ENCODE data around the gene FAM3B. TPM values are rescaled to one million over a fixed set of nuclear protein-coding genes. Genes with fewer than 3 reads are reported as not detected.

The FAM3B gene
- total RNA-seq, 5 donors from 2014 or later (not counting 1 experiment from before 2014, with no cell fraction given) = not detected

GRCh38 chr21:41398251-41398650, 81.7 kb downstream of the FAM3B start:
- H3K9me3 ChIP-seq = no peaks in the 10 kb centered on the region

GRCh38 chr21:41398831-41399230, 82.2 kb downstream of the FAM3B start:
- Histone ChIP-seq H3K4me1 (ENCODE audit: control insufficient read depth in 1 of 2, extremely low read depth in 1 of 2, insufficient read depth in 2 of 2, low read length in 2 of 2) (no peaks in the 10 kb centered on the region), H3K4me3 (ENCODE audit: control insufficient read depth in 1 of 2, extremely low read depth in 1 of 2, low read length in 1 of 2) (no peak overlapping the region), H3K27ac (ENCODE audit: low read length) (no peak overlapping the region), H3K27me3 (replicated peaks in 1 of 2; ENCODE audit: control insufficient read depth in 2 of 2, extremely low read depth in 1 of 2, insufficient read depth in 2 of 2, low read length in 1 of 2) (no peaks in the 10 kb centered on the region), H3K36me3 (ENCODE audit: control insufficient read depth in 2 of 2, extremely low read depth in 1 of 2, insufficient read depth in 1 of 2, low read length in 1 of 2) (peaks cover 19 to 68% of the 10 kb centered on the region in 2 donors), H3K9me3 (no peaks in the 10 kb centered on the region)
- Mint-ChIP-seq H3K4me3 (no peak overlapping the region), H3K36me3 (peaks cover 85% of the 10 kb centered on the region), H3K9me3 (no peaks in the 10 kb centered on the region), H3K4me1 (peaks cover 0 to 10% (median 0%) of the 10 kb centered on the region in 3 donors), H3K27me3 (no peaks in the 10 kb centered on the region), H3K27ac (no peak overlapping the region)
- ChIA-PET POLR2A (no interaction called here), CTCF (no interaction called here)
- ATAC-seq (replicated peaks in 1 of 4) (no peak), DNase-seq (no peak)
- 96% methylated on average over 11 of the region's 16 CpGs for WGBS (ENCODE audit: insufficient coverage)

More at GRCh38 chr21:41398251-41398650, 81.7 kb downstream of the FAM3B start:
- Mint-ChIP-seq H3K36me3 (peaks cover 86% of the 10 kb centered on the region), H3K4me1 (peaks cover 0 to 13% (median 0%) of the 10 kb centered on the region in 3 donors), H3K27me3 (no peaks in the 10 kb centered on the region), H3K9me3 (no peaks in the 10 kb centered on the region), H3K4me3 (no peak overlapping the region), H3K27ac (no peak overlapping the region)
- ChIA-PET POLR2A (no interaction called here), CTCF (no interaction called here)
- Histone ChIP-seq H3K27ac (ENCODE audit: low read length) (no peak overlapping the region), H3K36me3 (ENCODE audit: control insufficient read depth in 2 of 2, extremely low read depth in 1 of 2, insufficient read depth in 1 of 2, low read length in 1 of 2) (peaks cover 19 to 64% of the 10 kb centered on the region in 2 donors), H3K4me1 (ENCODE audit: control insufficient read depth in 1 of 2, extremely low read depth in 1 of 2, insufficient read depth in 2 of 2, low read length in 2 of 2) (no peaks in the 10 kb centered on the region), H3K4me3 (ENCODE audit: control insufficient read depth in 1 of 2, extremely low read depth in 1 of 2, low read length in 1 of 2) (no peak overlapping the region), H3K27me3 (replicated peaks in 1 of 2; ENCODE audit: control insufficient read depth in 2 of 2, extremely low read depth in 1 of 2, insufficient read depth in 2 of 2, low read length in 1 of 2) (no peaks in the 10 kb centered on the region)
- no peak for ATAC-seq (replicated peaks in 1 of 4)
- WGBS (ENCODE audit: insufficient coverage) = 100% methylated on average over 3 of the region's 4 CpGs
- DNase-seq = no peak

DNA sequence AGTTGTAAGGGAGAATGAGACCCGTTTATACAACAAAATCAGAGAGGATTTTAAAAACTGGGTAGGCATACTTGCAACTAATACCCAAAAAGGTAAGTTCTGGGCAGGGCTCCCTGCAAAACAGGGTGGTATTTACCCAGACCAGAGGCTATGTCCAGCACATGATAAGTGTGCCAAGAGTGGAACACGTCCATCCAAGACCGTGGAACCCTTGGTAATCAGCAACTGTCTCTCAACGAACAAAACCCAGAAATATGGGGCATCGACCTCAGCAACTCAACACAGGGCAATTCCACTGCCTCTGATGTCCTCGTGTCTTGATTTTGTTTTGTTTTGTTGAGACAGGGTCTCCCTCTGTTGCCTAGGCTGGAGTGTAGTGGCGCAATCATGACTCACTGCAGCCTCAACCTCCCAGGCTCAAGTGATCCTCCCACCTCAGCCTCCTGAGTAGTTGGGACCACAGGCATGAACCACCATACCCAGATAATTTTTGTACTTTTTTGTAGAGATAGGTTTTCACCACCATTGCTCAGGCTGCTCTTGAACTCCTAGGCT, 82.7 kb downstream of the FAM3B start:
- WGBS (ENCODE audit: insufficient coverage) = 86% methylated on average over 4 of the region's 7 CpGs
- POLR2A ChIA-PET = no interaction called here
- no peaks in the 10 kb centered on the region for H3K27me3 Mint-ChIP-seq
- Histone ChIP-seq H3K4me1 (ENCODE audit: control insufficient read depth in 1 of 2, extremely low read depth in 1 of 2, insufficient read depth in 2 of 2, low read length in 2 of 2) (no peaks in the 10 kb centered on the region), H3K4me3 (ENCODE audit: control insufficient read depth in 1 of 2, extremely low read depth in 1 of 2, low read length in 1 of 2) (no peak overlapping the region), H3K27me3 (replicated peaks in 1 of 2; ENCODE audit: control insufficient read depth in 2 of 2, extremely low read depth in 1 of 2, insufficient read depth in 2 of 2, low read length in 1 of 2) (no peaks in the 10 kb centered on the region), H3K36me3 (ENCODE audit: control insufficient read depth in 2 of 2, extremely low read depth in 1 of 2, insufficient read depth in 1 of 2, low read length in 1 of 2) (peaks cover 19 to 68% of the 10 kb centered on the region in 2 donors), H3K9me3 (no peaks in the 10 kb centered on the region), H3K27ac (ENCODE audit: low read length) (no peak overlapping the region)
- H3K27ac Mint-ChIP-seq = no peak overlapping the region
- DNase-seq = no peak
- no peaks in the 10 kb centered on the region for H3K9me3 Mint-ChIP-seq
- H3K4me3 Mint-ChIP-seq = no peak overlapping the region
- CTCF ChIA-PET = no interaction called here
- H3K4me1 Mint-ChIP-seq = peaks cover 0 to 5% (median 0%) of the 10 kb centered on the region in 3 donors
- H3K36me3 Mint-ChIP-seq = peaks cover 82% of the 10 kb centered on the region
- ATAC-seq (replicated peaks in 1 of 4) = no peak

- POLR2A ChIA-PET = no interaction called here
- ATAC-seq (replicated peaks in 1 of 4) (no peak), DNase-seq (no peak)
- Mint-ChIP-seq H3K27ac (no peak overlapping the region), H3K27me3 (no peaks in the 10 kb centered on the region), H3K9me3 (no peaks in the 10 kb centered on the region), H3K4me1 (no peaks in the 10 kb centered on the region), H3K36me3 (peaks cover 77% of the 10 kb centered on the region), H3K4me3 (no peak overlapping the region)
- Histone ChIP-seq H3K27me3 (replicated peaks in 1 of 2; ENCODE audit: control insufficient read depth in 2 of 2, extremely low read depth in 1 of 2, insufficient read depth in 2 of 2, low read length in 1 of 2) (no peaks in the 10 kb centered on the region), H3K4me3 (ENCODE audit: control insufficient read depth in 1 of 2, extremely low read depth in 1 of 2, low read length in 1 of 2) (no peak overlapping the region), H3K27ac (ENCODE audit: low read length) (no peak overlapping the region), H3K9me3 (no peaks in the 10 kb centered on the region), H3K4me1 (ENCODE audit: control insufficient read depth in 1 of 2, extremely low read depth in 1 of 2, insufficient read depth in 2 of 2, low read length in 2 of 2) (no peaks in the 10 kb centered on the region), H3K36me3 (ENCODE audit: control insufficient read depth in 2 of 2, extremely low read depth in 1 of 2, insufficient read depth in 1 of 2, low read length in 1 of 2) (peaks cover 14 to 75% of the 10 kb centered on the region in 2 donors)
- 81% methylated on average over 7 of the region's 11 CpGs for WGBS (ENCODE audit: insufficient coverage)
- CTCF ChIA-PET = interaction anchor here in 1 of 2 donors (0.6 kb wide), 1 partner anchor 116 kb away, joined by 3 read pairs; no protein-coding TSS in a partner anchor
These were observed 85.6 kb downstream of the FAM3B start for GRCh38 chr21:41402231-41402630.

DNA sequence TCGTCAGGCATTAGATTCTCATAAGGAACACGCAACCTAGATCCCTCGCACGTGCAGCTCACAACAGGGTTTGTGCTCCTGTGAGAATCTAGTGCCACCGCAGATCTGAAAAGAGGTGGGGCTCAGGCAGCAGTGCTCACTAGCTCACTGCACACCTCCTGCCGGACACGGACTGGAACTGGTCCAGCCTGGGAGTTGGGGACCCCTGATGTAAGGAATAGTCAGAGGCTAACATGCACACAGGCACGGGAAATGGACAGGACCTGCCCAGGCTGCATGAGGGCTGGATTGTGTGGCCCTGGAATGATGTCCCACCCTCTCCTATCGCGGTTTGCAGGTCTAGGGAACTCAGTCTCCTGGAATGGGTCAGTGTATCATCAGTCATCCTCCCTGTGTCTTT, 86.2 kb downstream of the FAM3B start:
- CTCF ChIA-PET = no interaction called here
- ATAC-seq (replicated peaks in 1 of 4) = no peak

DNA sequence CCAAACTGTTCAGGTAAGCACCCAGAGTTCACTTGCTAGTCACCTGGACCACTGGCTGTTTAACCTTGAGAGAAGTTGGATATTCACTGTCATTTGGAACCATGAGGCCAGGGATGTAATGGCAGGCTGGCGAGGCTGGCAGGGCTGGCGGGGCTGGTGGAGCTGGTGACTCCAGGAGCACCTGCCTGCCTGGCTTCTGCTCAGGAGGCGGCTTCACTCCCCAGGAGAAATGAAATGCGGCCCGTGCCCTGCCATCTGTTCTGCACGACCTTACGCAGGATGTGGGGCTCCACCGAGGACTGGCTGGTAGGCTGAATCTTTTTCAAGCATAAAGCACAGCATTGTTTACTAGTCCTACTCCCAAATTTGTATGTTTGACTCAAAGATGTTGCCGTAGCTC, 86.7 kb downstream of the FAM3B start:
- no peak for ATAC-seq (replicated peaks in 1 of 4)
- H3K4me1 Mint-ChIP-seq = no peaks in the 10 kb centered on the region
- H3K4me3 Mint-ChIP-seq = no peak overlapping the region
- no peaks in the 10 kb centered on the region for H3K9me3 Mint-ChIP-seq
- WGBS (ENCODE audit: insufficient coverage) = 86% methylated on average over 7 of the region's 9 CpGs
- Histone ChIP-seq H3K4me3 (ENCODE audit: control insufficient read depth in 1 of 2, extremely low read depth in 1 of 2, low read length in 1 of 2) (no peak overlapping the region), H3K36me3 (ENCODE audit: control insufficient read depth in 2 of 2, extremely low read depth in 1 of 2, insufficient read depth in 1 of 2, low read length in 1 of 2) (peaks cover 18 to 79% of the 10 kb centered on the region in 2 donors), H3K4me1 (ENCODE audit: control insufficient read depth in 1 of 2, extremely low read depth in 1 of 2, insufficient read depth in 2 of 2, low read length in 2 of 2) (no peaks in the 10 kb centered on the region), H3K27ac (ENCODE audit: low read length) (no peak overlapping the region), H3K27me3 (replicated peaks in 1 of 2; ENCODE audit: control insufficient read depth in 2 of 2, extremely low read depth in 1 of 2, insufficient read depth in 2 of 2, low read length in 1 of 2) (no peaks in the 10 kb centered on the region), H3K9me3 (no peaks in the 10 kb centered on the region)
- H3K36me3 Mint-ChIP-seq = peaks cover 78% of the 10 kb centered on the region
- CTCF ChIA-PET = no interaction called here
- H3K27me3 Mint-ChIP-seq = no peaks in the 10 kb centered on the region
- H3K27ac Mint-ChIP-seq = no peak overlapping the region
- POLR2A ChIA-PET = no interaction called here
- DNase-seq = no peak

More for the DNA sequence above, 86.2 kb downstream of the FAM3B start:
- Mint-ChIP-seq H3K9me3 (no peaks in the 10 kb centered on the region), H3K4me3 (no peak overlapping the region), H3K27me3 (no peaks in the 10 kb centered on the region), H3K4me1 (no peaks in the 10 kb centered on the region), H3K27ac (no peak overlapping the region), H3K36me3 (peaks cover 77% of the 10 kb centered on the region)
- DNase-seq = no peak
- 94% methylated on average over 9 of the region's 10 CpGs for WGBS (ENCODE audit: insufficient coverage)
- no peaks in the 10 kb centered on the region for H3K9me3 ChIP-seq
- H3K27ac ChIP-seq (ENCODE audit: low read length) = no peak overlapping the region
- no peaks in the 10 kb centered on the region for H3K4me1 ChIP-seq (ENCODE audit: control insufficient read depth in 1 of 2, extremely low read depth in 1 of 2, insufficient read depth in 2 of 2, low read length in 2 of 2)
- no peaks in the 10 kb centered on the region for H3K27me3 ChIP-seq (replicated peaks in 1 of 2; ENCODE audit: control insufficient read depth in 2 of 2, extremely low read depth in 1 of 2, insufficient read depth in 2 of 2, low read length in 1 of 2)
- peaks cover 14 to 76% of the 10 kb centered on the region in 2 donors for H3K36me3 ChIP-seq (ENCODE audit: control insufficient read depth in 2 of 2, extremely low read depth in 1 of 2, insufficient read depth in 1 of 2, low read length in 1 of 2)
- no peak overlapping the region for H3K4me3 ChIP-seq (ENCODE audit: control insufficient read depth in 1 of 2, extremely low read depth in 1 of 2, low read length in 1 of 2)
- POLR2A ChIA-PET = no interaction called here

DNA sequence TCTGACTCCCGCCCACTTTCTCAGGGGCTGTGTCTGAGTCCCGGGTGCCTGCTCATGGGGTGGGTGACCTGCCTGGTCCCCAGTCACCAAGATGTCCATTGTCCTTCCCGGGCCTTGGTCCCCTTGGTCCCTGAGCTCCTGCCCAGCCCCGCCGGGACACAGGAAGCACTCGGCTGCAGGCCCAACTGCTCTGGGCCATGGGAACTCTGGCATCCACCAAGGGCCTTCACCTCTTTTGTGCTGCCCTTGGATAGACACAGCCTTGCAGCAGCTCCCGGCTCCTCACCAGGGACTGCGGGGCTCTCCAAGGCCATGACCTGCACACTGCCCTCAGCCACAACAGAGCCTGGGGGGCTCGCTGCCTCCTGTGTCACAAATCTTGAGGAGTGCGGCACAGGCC, 87.4 kb downstream of the FAM3B start:
- Histone ChIP-seq H3K36me3 (ENCODE audit: control insufficient read depth in 2 of 2, extremely low read depth in 1 of 2, insufficient read depth in 1 of 2, low read length in 1 of 2) (peaks cover 17 to 79% of the 10 kb centered on the region in 2 donors), H3K9me3 (no peaks in the 10 kb centered on the region), H3K4me3 (ENCODE audit: control insufficient read depth in 1 of 2, extremely low read depth in 1 of 2, low read length in 1 of 2) (no peak overlapping the region), H3K27ac (ENCODE audit: low read length) (no peak overlapping the region), H3K4me1 (ENCODE audit: control insufficient read depth in 1 of 2, extremely low read depth in 1 of 2, insufficient read depth in 2 of 2, low read length in 2 of 2) (no peaks in the 10 kb centered on the region), H3K27me3 (replicated peaks in 1 of 2; ENCODE audit: control insufficient read depth in 2 of 2, extremely low read depth in 1 of 2, insufficient read depth in 2 of 2, low read length in 1 of 2) (no peaks in the 10 kb centered on the region)
- Mint-ChIP-seq H3K9me3 (no peaks in the 10 kb centered on the region), H3K4me1 (no peaks in the 10 kb centered on the region), H3K4me3 (no peak overlapping the region), H3K36me3 (peaks cover 78% of the 10 kb centered on the region), H3K27ac (no peak overlapping the region), H3K27me3 (no peaks in the 10 kb centered on the region)
- ChIA-PET CTCF (no interaction called here), POLR2A (interaction anchor here in 1 of 2 donors (0.7 kb wide), 1 partner anchor 27 kb away, joined by 9 read pairs; no protein-coding TSS in a partner anchor)
- DNase-seq = no peak
- ATAC-seq (replicated peaks in 1 of 4) = no peak
- WGBS (ENCODE audit: insufficient coverage) = 98% methylated on average over 9 of the region's 10 CpGs
